Gastrocnemius medialis (tissue), 4 donors: Measurements from ENCODE around the gene AMDHD1. TPM values are rescaled to one million over a fixed set of nuclear protein-coding genes. Genes with fewer than 3 reads are reported as not detected.

Experiments
- ATAC-seq, 2 donors: fragments of 150-250 bp; one replicate each; pipeline ENCODE4 v1.9.1; 2016
- DNase-seq, 2 donors: peaks; one replicate each; pipeline ENCODE4 v3.0.0-alpha.2; 2019
- H3K27ac ChIP-seq, 4 donors: fragments of 200-600 bp; sonication (generic); 1 replicate in 1 of 4; 2 replicates in 3 of 4; pipeline ENCODE4 v1.5.1; 2016 to 2018; ENCODE audit warnings: mild to moderate bottlenecking in 2 of 4, moderate library complexity in 1 of 4
- H3K27me3 ChIP-seq, 3 donors: fragments of 200-600 bp; sonication (generic) in 2 of 3; 1 replicate in 1 of 3; 2 replicates in 2 of 3; pipeline versions ENCODE4 v1.5.1 to v1.6.0; 2016 to 2019; ENCODE audit warnings: mild to moderate bottlenecking in 1 of 3, moderate library complexity in 1 of 3
- H3K36me3 ChIP-seq, 2 donors: fragments of 200-600 bp; sonication (generic) in 1 of 2; one replicate each; pipeline ENCODE4 v1.5.1; 2017 to 2018
- H3K4me1 ChIP-seq, 2 donors: fragments of 200-600 bp; sonication (generic) in 1 of 2; one replicate each; pipeline ENCODE4 v1.5.1; 2016 to 2017; ENCODE audit warnings: mild to moderate bottlenecking in 2 of 2
- H3K4me3 ChIP-seq, 4 donors: fragments of 200-600 bp; sonication (generic) in 3 of 4; 1 replicate in 1 of 4; 2 replicates in 3 of 4; pipeline ENCODE4 v1.5.1; 2016 to 2019; ENCODE audit warnings: mild to moderate bottlenecking in 2 of 4
- H3K9me3 ChIP-seq, 3 donors: fragments of 200-600 bp; sonication (generic) in 2 of 3; 1 replicate in 1 of 3; 2 replicates in 2 of 3; pipeline ENCODE4 v1.5.1; 2016 to 2019
- POLR2A ChIP-seq, 2 donors: fragments of 450-650 bp; IDR thresholded peaks; one replicate each; pipeline ENCODE4 v1.6.1; 2017; ENCODE audit warnings: antibody characterized with exemption in 2 of 2, mild to moderate bottlenecking in 2 of 2, moderate library complexity in 2 of 2
- in situ Hi-C, 4 donors: fragments of 200-750 bp; cut with MboI; loops; one replicate each; pipeline versions ENCODE4 v1.15.0 to v1.8.0; 2017; ENCODE audit warnings: low sequenced_read_pairs in 4 of 4
- intact Hi-C: fragments of 100-400 bp; cut with DNase I; formaldehyde crosslinking; loops from one replicate; pipeline ENCODE4 v1.15.1; 2023; ENCODE audit warnings: low total_unique reads
- total RNA-seq, 4 donors: library from RNA; depleted of rRNA; stranded (reverse); fragments of >200 nt; gene quantifications; one replicate each; pipeline versions ENCODE4 v1.1.0 to v1.2.3, GENCODE V29; 2016
- TF ChIP-seq, protein P1 (sequence below), 5 experiments: fragments of 450-650 bp in 3 of 5; fragments of 200-600 bp in 2 of 5; sonication (generic) in 2 of 5; IDR thresholded peaks in 4 of 5; conservative IDR thresholded peaks in 1 of 5; 1 replicate in 4 of 5; 2 replicates in 1 of 5; pipeline ENCODE4 v1.5.1; 2016 to 2019; ENCODE audit warnings: antibody characterized with exemption in 5 of 5, mild to moderate bottlenecking in 3 of 5, moderate library complexity in 3 of 5

AMDHD1 gene
- total RNA-seq, 4 donors from 2014 or later = 1.1 to 3.5 TPM; not detected in 2

DNA sequence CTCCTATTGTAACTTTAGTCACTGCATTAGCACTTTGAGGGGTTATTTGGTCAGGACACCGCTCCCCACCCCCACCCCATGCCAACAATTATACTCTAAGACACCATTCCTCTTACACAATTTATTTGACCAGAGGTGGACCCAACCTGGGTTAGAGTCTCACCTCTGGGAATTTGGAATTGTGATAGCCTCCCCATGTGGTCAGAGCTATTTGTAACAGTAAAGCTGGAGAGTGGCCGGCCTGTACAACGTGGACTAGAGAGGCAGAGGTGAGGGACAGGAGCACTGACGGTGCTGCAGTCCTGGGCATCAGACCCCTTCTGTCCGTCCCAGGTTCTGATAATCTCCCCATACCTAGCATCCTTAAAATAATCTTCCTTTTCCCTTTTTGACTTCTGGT, 56.4 kb downstream of the AMDHD1 start:
- H3K4me3 ChIP-seq = no peak overlapping the region
- no peak for DNase-seq
- no peaks in the 10 kb centered on the region for H3K4me1 ChIP-seq
- H3K27me3 ChIP-seq = no peaks in the 10 kb centered on the region
- H3K27ac ChIP-seq = no peak overlapping the region
- no peaks in the 10 kb centered on the region for H3K9me3 ChIP-seq
- no peak for ATAC-seq
- intact Hi-C loops = loop anchor here (2.0 kb wide), 1 partner anchor 179 kb away; no protein-coding TSS in a partner anchor
- H3K36me3 ChIP-seq = peaks cover 0 to 27% of the 10 kb centered on the region in 2 donors
- TF ChIP-seq, protein P1, sequence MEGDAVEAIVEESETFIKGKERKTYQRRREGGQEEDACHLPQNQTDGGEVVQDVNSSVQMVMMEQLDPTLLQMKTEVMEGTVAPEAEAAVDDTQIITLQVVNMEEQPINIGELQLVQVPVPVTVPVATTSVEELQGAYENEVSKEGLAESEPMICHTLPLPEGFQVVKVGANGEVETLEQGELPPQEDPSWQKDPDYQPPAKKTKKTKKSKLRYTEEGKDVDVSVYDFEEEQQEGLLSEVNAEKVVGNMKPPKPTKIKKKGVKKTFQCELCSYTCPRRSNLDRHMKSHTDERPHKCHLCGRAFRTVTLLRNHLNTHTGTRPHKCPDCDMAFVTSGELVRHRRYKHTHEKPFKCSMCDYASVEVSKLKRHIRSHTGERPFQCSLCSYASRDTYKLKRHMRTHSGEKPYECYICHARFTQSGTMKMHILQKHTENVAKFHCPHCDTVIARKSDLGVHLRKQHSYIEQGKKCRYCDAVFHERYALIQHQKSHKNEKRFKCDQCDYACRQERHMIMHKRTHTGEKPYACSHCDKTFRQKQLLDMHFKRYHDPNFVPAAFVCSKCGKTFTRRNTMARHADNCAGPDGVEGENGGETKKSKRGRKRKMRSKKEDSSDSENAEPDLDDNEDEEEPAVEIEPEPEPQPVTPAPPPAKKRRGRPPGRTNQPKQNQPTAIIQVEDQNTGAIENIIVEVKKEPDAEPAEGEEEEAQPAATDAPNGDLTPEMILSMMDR (IDR thresholded peaks at IDR 0.05 in 4 of 5, conservative IDR thresholded peaks at IDR 0.05 in 1 of 5) = no peak
- no peak for TF ChIP-seq POLR2A (IDR thresholded peaks at IDR 0.05)
- in situ Hi-C loops = loop anchor here in 2 of 4 donors (10.0 kb wide), 1 partner anchor 85 kb away; no protein-coding TSS in a partner anchor

DNA sequence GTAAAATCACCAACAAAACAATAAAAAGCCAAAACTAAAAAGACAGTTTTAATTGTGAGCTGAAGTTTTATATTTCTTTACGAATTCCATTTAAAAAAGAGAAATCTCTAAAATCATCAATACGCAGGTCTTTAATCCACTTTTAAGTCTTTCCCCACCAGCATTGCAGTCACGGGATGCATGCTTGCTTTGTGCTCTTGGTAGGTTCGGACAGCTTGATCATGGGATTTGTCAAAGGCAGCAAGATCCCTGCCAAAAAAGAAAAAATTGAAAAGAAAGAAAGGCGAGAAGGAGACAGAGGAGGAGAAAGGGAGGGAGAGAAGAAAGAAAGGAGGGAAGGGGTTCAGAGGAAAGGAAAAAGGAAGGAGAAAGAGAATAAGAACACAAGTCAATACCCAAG, 57.7 kb downstream of the AMDHD1 start:
- Histone ChIP-seq H3K27me3 (no peaks in the 10 kb centered on the region), H3K36me3 (peaks cover 0 to 39% of the 10 kb centered on the region in 2 donors), H3K9me3 (no peaks in the 10 kb centered on the region), H3K27ac (no peak overlapping the region), H3K4me3 (no peak overlapping the region), H3K4me1 (no peaks in the 10 kb centered on the region)
- in situ Hi-C loops (no loop called here), intact Hi-C loops (no loop called here)
- TF ChIP-seq, protein P1 (IDR thresholded peaks at IDR 0.05 in 4 of 5, conservative IDR thresholded peaks at IDR 0.05 in 1 of 5) = no peak
- TF ChIP-seq POLR2A (IDR thresholded peaks at IDR 0.05) = no peak
- DNase-seq (no peak), ATAC-seq (no peak)

DNA sequence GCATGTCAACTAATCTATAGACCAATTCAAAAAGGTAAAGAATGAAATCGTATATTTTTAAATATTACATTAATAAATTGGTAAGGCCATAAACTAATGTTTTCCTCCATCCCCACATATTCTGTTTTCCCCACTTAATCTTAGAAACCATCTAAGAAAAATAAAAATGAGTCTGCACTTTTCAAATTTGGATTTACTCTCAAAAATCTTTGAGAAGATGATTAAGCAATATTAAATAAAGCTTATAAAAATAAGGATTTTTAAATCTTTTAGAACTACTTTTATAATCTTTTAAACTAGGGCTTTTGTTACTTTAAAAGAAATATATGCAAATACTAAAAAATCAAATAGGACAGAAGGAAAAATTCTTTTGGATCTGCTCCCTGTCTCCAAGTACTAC, 63.6 kb downstream of the AMDHD1 start:
- H3K27me3 ChIP-seq = no peaks in the 10 kb centered on the region
- H3K4me3 ChIP-seq = no peak overlapping the region
- H3K27ac ChIP-seq = no peak overlapping the region
- H3K4me1 ChIP-seq = no peaks in the 10 kb centered on the region
- H3K36me3 ChIP-seq = peaks cover 0 to 79% of the 10 kb centered on the region in 2 donors
- DNase-seq = no peak
- ATAC-seq = no peak
- intact Hi-C loops (no loop called here), in situ Hi-C loops (no loop called here)
- H3K9me3 ChIP-seq = no peaks in the 10 kb centered on the region
- TF ChIP-seq, protein P1 (IDR thresholded peaks at IDR 0.05 in 4 of 5, conservative IDR thresholded peaks at IDR 0.05 in 1 of 5) = no peak
- no peak for TF ChIP-seq POLR2A (IDR thresholded peaks at IDR 0.05)

DNA sequence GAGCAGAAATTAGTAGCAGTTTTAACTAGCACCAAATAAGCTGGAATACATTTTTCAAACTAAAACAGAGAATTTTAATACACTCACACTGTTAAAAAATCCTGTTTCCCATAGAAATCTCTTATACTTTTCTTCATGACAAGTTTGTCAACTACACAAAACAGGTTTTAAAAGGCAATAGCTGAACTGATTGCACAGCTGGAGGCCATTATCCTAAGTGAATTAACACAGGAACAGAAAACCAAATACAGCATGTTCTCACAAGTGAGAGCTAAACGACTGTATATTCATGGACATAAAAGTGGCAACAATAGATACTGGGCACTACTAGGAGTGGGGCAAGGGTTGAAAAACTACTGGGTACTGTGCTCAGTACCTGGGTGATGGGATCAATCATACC, 64.6 kb downstream of the AMDHD1 start:
- in situ Hi-C loops (no loop called here), intact Hi-C loops (no loop called here)
- TF ChIP-seq POLR2A (IDR thresholded peaks at IDR 0.05) = no peak
- TF ChIP-seq, protein P1 (IDR thresholded peaks at IDR 0.05 in 4 of 5, conservative IDR thresholded peaks at IDR 0.05 in 1 of 5) = no peak
- Histone ChIP-seq H3K27me3 (no peaks in the 10 kb centered on the region), H3K27ac (no peak overlapping the region), H3K4me1 (no peaks in the 10 kb centered on the region), H3K4me3 (no peak overlapping the region), H3K36me3 (peaks cover 0 to 84% of the 10 kb centered on the region in 2 donors), H3K9me3 (no peaks in the 10 kb centered on the region)
- DNase-seq (no peak), ATAC-seq (no peak)
